HG03066 (cell line): ENCODE measurements around the gene APOC3.

ENCODE experiments used
- ATAC-seq: cut with Tn5 transposase; IDR thresholded peaks from one replicate; pipeline ENCODE4 v1.9.1; 2021; ENCODE audit warnings: low read depth; ENCODE audit not compliant: unreplicated experiment

APOC3 gene

DNA sequence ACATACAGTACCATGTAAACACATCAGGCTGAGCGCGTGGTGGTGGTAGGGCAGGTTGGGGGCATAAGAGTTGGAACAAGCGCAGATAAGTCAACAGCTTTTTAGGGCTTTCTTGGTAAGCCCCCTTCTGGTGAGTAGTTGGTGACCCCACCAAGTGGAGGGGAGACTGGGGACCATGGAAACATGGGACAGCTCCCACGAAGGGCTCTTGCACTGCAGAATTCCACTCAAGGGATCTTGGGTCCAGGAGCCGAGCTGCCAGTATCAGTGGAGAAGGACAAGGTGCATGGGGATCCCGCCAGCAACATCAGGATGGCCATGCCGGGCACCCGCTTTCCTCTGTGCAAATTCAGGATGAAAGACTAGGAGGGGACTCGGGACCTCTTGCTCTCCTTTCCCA lies 14.0 kb downstream of the APOC3 start:
- no peak for ATAC-seq

DNA sequence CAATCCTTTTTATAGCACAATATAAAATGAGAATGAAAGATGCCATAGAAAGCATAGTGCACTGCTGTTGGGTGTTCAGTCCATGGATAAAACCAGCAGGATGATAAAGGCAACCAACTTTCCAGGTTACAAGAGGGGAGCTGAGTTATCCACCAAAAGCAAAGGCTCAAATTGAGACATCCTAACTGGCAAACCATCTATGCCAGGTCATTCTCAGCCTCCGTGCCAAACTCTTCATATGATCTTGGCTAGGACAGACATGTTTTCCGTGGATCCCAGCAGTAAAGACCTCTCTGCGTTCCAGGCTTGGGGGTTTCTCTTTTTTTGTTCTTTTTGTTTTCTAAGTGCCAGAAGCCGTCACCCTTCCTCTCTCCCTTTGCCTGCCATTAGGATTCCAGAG lies 15.0 kb downstream of the APOC3 start:
- ATAC-seq = no peak

- no peak for ATAC-seq
Observed at GRCh38 chr11:116847612-116848011, 17.9 kb downstream of the APOC3 start.

- no peak for ATAC-seq
Observed at GRCh38 chr11:116849060-116849459, 19.4 kb downstream of the APOC3 start.

DNA sequence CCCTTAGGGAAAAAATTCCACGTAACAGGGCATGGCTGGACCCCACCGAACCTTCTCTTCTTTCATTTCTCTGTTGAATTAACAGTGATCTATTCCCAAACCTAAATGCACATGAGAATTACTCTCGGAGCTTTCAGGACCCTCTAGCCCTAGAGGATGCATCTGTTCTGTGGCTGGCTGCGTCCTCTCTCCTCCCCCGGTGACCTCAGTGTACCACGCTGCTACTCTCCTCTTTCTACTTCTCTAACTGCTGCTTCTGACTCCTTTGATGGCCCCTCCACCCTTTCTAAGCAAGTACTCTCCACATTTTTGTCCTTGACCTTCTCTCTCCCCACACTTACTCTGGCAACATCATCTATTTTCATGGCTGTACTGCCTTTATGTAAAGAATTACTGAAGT lies 19.8 kb downstream of the APOC3 start:
- no peak for ATAC-seq

DNA sequence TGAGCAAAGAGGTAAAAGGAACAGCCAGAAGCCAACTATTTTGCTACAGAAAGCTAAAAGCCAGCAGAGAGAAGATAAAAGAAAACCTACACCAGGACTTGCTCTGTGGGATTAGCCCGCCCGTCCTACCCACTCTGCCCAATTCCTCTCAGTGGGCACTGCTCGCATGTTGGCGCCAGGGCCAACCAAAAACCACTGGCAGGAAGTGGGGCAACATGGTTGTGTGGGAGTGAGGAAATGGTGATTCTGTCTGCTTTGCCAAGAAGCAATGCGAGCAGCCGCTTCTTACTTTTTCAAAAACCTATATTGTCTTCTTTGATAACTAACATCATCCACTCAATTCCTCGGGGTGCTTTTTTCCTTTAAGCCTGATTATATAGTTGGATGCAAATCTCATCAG lies 21.9 kb downstream of the APOC3 start:
- ATAC-seq = no peak

DNA sequence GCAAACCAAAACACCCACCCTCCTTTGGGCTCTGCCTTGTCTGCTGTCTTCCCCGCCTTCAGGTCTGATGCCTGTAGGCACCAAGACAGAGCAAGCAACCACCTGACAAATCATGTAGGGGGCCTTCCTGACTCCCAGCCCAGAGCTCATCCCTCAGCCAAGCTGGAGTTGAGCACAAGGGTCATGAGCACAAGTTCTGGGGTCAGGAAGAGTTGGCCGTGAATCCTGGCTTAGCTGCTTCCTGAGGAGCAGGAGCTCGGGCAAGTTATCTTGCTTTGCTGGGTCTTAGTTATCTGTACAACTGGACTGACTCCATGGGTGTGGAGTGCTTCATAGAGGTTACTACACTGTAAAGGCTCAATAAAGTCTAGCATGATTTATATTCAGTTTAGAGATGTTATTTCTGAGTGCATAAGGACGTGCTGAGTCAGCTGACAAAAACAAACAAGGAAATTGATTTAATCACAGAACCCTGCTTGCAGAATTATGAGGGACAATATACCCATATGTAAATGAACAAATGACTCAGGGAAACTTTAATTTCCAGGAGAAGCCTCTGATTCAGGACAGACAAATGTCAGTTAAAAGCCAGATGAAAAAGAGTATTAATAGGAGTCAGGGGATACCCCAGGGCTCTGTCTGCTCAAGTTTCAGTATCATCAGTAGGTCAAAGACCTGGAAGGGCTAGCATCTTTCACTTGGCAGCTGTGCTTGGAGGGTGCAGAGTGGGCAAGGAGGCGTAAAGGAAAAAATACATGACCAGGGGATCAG lies 22.7 kb downstream of the APOC3 start:
- no peak for ATAC-seq

DNA sequence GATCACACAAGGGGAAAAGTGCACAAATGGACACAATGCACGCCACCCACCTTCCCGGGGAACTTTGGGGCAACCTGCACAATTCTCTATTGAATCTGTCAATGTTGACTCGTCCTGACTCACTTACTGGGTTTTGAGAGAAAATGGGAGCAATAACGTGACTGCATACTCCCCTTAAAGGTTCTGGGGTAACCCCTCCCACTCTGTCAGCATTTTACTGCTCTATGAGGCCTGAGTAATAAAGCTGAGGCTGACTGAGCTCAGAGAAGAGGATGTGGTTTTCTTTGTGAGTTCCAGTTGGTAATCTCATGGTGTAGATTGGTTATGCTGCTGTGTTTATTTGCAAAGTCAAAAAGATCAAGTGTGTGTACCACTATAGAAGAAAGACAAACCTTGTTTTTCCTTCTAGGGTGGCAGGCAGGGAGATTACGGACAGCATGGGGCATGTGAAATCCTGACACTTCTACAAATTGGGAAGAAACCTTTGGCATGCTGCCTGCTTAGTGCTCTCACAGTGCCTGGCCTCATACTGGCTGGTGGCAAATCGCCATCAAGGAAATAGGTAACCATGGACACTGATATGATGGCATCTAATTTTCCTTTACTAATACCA lies 23.9 kb downstream of the APOC3 start:
- ATAC-seq = peak; percentile 96

DNA sequence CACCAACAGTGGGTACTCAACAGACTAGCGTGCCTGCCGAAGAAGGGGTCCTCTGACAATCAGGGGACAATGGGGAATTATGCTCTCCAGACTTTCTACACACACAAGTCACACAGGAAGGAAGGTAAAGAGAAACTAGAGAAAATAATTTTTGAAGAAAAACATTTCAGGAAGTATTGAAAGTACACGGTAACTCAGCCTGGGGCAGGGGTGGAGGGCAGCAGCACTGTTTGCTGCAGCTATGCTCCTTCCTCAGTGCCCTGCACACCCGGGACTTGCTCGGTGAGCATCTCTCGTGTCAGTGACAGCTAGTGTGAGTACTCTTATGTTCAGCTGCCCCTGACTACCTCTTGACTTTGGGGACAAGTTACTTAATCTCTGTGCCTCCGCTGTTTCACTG lies 25.7 kb downstream of the APOC3 start:
- ATAC-seq = no peak

DNA sequence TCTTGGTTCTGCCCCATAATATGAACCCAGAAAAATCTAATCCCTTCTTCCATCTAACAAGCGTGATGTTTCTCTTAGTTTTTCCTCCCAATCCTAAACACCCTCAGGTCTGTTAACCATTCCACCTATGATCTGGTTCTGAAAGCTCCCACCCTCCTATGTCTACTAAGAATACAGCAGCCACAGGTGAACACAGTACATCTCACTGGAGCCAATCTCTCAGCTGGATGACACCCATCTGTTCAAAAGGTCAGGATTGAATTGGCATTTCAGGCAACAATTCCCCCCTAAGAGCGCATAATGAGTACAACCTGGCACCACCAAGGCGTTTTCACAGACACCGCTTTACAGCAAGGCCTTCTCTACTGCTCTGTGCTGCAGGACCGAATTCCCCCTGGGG lies 26.7 kb downstream of the APOC3 start:
- no peak for ATAC-seq

DNA sequence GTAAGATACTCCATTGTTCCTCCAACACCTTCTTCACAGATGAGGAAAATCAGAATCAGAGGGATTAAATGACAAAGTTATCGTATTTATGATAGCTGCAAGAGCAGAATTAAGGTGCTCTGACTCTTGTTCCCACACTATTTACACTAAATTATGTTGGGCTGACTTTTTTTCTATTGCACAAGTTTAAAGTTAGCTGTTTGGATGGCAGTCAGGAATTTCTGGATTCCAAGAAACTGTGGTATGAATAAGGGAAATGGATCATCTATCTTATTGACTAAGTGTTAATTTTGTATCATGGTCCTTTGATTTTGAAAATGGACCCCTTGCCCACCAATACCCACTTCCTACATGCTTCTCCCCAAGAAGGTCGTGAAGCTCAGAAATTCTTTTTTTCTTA lies 27.6 kb downstream of the APOC3 start:
- no peak for ATAC-seq

DNA sequence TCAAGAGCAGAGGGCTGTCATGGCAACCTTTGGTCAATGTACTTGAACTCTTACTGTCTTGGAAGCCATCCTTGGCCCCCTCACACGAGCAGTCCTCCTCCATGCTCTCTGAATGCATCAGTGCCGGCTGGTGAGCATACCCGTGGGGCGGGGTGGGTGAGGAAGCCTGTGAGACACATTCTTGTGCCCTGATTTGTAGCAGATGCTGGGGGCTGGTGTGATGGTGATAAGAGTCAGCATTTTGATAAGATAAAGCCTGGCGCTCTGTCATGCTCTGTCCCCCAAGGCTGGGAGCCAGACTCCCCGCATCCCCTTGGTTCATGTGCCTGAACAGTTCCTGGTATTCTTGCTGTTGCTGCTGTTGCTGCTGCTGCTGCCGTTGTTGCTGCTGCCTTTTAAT lies 28.2 kb downstream of the APOC3 start:
- ATAC-seq = no peak

DNA sequence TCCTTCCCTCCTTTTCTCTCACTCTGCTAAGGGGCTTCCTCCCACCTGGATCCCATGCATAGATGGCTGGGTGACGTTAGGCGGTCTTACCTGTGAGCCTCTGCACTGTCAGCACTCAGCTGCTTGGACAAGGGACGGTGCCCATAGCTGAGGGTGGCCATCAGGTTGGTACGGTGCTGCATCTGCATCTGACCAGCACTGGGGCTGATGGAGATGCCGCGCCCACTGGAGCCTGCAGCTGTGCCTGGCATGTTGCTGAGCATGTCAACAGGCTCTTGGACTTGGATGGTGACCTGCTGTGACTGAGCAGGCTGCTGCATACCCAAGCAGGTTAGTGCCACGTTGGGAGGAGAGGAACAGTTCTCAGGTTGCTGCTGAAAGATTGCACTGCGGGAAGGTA lies 29.5 kb downstream of the APOC3 start:
- ATAC-seq = no peak

- no peak for ATAC-seq
Observed at GRCh38 chr11:116860303-116860702, 30.6 kb downstream of the APOC3 start.

DNA sequence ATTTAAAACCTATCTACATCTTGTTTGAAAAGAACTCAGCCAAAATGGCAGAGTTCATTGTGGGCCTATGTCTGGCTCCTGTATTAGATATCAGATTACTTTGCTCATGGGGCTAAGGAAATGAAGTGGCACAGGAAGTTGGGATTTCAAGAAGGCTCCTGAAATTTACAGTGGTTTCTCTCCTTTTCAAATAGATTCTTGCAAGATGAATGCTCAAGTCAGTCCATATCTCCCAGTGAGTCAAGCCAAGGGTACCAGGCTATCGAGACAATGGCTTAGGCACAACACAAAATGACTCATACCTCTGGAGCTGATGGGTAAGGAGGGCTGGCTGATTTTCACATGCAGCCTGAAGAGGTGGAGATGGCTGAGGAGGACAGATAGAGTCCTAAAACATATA lies 31.8 kb downstream of the APOC3 start:
- ATAC-seq = no peak

GRCh38 chr11:116862185-116862584 lies 32.5 kb downstream of the APOC3 start:
- ATAC-seq = no peak

DNA sequence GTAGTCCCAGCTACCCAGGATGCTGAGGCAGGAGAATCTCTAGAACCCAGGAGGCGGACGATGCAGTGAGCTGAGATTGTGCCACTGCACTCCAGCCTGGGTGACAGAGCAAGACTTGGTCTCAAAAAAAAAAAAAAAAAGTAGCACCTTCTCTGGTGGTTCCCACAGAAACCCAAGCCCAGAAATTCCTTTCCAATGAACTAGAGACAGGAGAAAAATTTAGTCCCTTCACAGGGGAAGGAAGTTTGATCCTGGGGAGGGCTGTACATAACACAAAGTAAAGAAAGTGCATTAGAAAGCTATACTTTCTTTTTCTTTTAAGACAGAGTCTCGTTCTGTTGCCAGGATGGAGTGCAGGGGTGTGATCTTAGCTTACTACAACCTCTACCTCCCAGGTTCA lies 33.2 kb downstream of the APOC3 start:
- no peak for ATAC-seq

GRCh38 chr11:116864531-116864930 lies 34.8 kb downstream of the APOC3 start:
- ATAC-seq = no peak

- no peak for ATAC-seq
Observed at GRCh38 chr11:116865696-116866095, 36.0 kb downstream of the APOC3 start.

GRCh38 chr11:116866804-116867455 lies 37.2 kb downstream of the APOC3 start:
- no peak for ATAC-seq

- no peak for ATAC-seq
Observed at GRCh38 chr11:116867619-116868018, 37.9 kb downstream of the APOC3 start.

GRCh38 chr11:116868066-116868465 lies 38.4 kb downstream of the APOC3 start:
- ATAC-seq = no peak
